Measurements from ENCODE around the gene GAS2L3. TPM values are rescaled to one million over a fixed set of nuclear protein-coding genes. Genes with fewer than 3 reads are reported as not detected.

The GAS2L3 gene
- polyA plus RNA-seq, 1 donor (not counting 4 experiments of a cell fraction or from before 2014, with no cell fraction given) = 3.6 TPM

GRCh38 chr12:100533376-100533775, 40.1 kb upstream of the GAS2L3 start:
- TF ChIP-seq CTCF (optimal IDR thresholded peaks at IDR 0.05 in 1 of 3, IDR thresholded peaks at IDR 0.05 in 1 of 3, conservative IDR thresholded peaks at IDR 0.05 in 1 of 3; ENCODE audit: extremely low read depth in 1 of 3, insufficient read depth in 2 of 3, low read length in 3 of 3) (no peak), EZH2 (IDR thresholded peaks at IDR 0.05; ENCODE audit: low read length) (no peak)
- H3K9me3 ChIP-seq (ENCODE audit: control insufficient read depth, low read depth, low read length) = no peaks in the 10 kb centered on the region
- no peak overlapping the region for H3K9ac ChIP-seq (ENCODE audit: control insufficient read depth, extremely low read depth, insufficient read depth, low read length)
- H3K27ac ChIP-seq (ENCODE audit: control insufficient read depth, insufficient read depth, low read length) = no peak overlapping the region
- no peaks in the 10 kb centered on the region for H3K4me1 ChIP-seq (ENCODE audit: control insufficient read depth, extremely low read depth, insufficient read depth, low read length)
- FAIRE-seq (no peak), DNase-seq (ENCODE audit: low read depth, low spot score) (no peak)
- no peaks in the 10 kb centered on the region for H3K27me3 ChIP-seq (ENCODE audit: control insufficient read depth, extremely low read depth, insufficient read depth, low read length)
- no peaks in the 10 kb centered on the region for H4K20me1 ChIP-seq (ENCODE audit: control insufficient read depth, extremely low read depth, insufficient read depth, low read length)
- no peak overlapping the region for H2AFZ ChIP-seq (ENCODE audit: control insufficient read depth, low read length)
- H3K4me3 ChIP-seq (ENCODE audit: control insufficient read depth in 2 of 3, extremely low read depth in 1 of 3, insufficient read depth in 2 of 3, low read depth in 1 of 3, low read length in 3 of 3) = no peak overlapping the region
- dilution Hi-C loops (cut with MboI; ENCODE audit: extremely low pct_ligation_motif_present, low sequenced_read_pairs) = no loop called here
- H3K9me1 ChIP-seq (ENCODE audit: control insufficient read depth, extremely low read depth, insufficient read depth, low read length) = no peaks in the 10 kb centered on the region
- H3K79me2 ChIP-seq (ENCODE audit: control insufficient read depth, insufficient read depth, low read length) = no peaks in the 10 kb centered on the region
- H3K4me2 ChIP-seq (ENCODE audit: control insufficient read depth, extremely low read depth, insufficient read depth, low read depth, low read length) = no peak overlapping the region
- H3K36me3 ChIP-seq (ENCODE audit: control insufficient read depth in 2 of 2, extremely low read depth in 1 of 2, insufficient read depth in 2 of 2, low read length in 2 of 2) = no peaks in the 10 kb centered on the region

DNA sequence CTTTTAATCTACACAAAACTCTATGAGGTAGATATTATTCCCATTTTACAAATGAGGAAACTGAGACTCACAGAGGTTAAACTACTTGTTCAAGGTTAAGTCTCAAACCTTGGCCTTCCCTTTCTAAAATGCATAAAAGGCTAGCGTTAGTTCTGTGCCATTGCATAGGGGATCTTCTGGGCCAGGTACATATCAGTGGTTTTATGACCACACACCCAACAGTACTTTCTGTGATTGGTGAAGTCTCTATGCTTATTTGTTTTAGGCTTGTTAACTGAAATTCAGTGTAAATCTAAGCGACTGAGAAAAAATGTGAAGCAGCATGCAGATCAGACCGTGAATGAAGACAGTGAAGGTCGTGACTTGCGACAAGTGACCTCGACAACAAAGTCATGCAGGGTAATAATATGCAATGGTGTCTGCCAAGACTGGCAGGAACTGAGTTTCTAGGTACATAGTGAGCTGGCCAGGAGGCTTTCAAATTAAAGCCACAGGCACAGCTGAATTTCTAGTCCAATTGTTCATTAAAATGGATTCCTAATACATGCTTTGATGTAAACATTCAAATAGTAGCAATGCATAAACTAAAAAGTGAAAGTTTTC, 38.8 kb upstream of the GAS2L3 start:
- dilution Hi-C loops (cut with MboI; ENCODE audit: extremely low pct_ligation_motif_present, low sequenced_read_pairs) = no loop called here
- no peaks in the 10 kb centered on the region for H3K27me3 ChIP-seq (ENCODE audit: control insufficient read depth, extremely low read depth, insufficient read depth, low read length)

More for the DNA sequence above, 38.8 kb upstream of the GAS2L3 start:
- Histone ChIP-seq H3K9me1 (ENCODE audit: control insufficient read depth, extremely low read depth, insufficient read depth, low read length) (no peaks in the 10 kb centered on the region), H3K4me2 (ENCODE audit: control insufficient read depth, extremely low read depth, insufficient read depth, low read depth, low read length) (no peak overlapping the region), H3K9me3 (ENCODE audit: control insufficient read depth, low read depth, low read length) (no peaks in the 10 kb centered on the region), H3K36me3 (ENCODE audit: control insufficient read depth in 2 of 2, extremely low read depth in 1 of 2, insufficient read depth in 2 of 2, low read length in 2 of 2) (no peaks in the 10 kb centered on the region), H4K20me1 (ENCODE audit: control insufficient read depth, extremely low read depth, insufficient read depth, low read length) (no peaks in the 10 kb centered on the region), H3K79me2 (ENCODE audit: control insufficient read depth, insufficient read depth, low read length) (no peaks in the 10 kb centered on the region), H3K27ac (ENCODE audit: control insufficient read depth, insufficient read depth, low read length) (no peak overlapping the region), H3K4me3 (ENCODE audit: control insufficient read depth in 2 of 3, extremely low read depth in 1 of 3, insufficient read depth in 2 of 3, low read depth in 1 of 3, low read length in 3 of 3) (no peak overlapping the region), H2AFZ (ENCODE audit: control insufficient read depth, low read length) (no peak overlapping the region), H3K4me1 (ENCODE audit: control insufficient read depth, extremely low read depth, insufficient read depth, low read length) (no peaks in the 10 kb centered on the region), H3K9ac (ENCODE audit: control insufficient read depth, extremely low read depth, insufficient read depth, low read length) (no peak overlapping the region)
- FAIRE-seq (no peak), DNase-seq (ENCODE audit: low read depth, low spot score) (no peak)
- no peak for TF ChIP-seq EZH2 (IDR thresholded peaks at IDR 0.05; ENCODE audit: low read length)
- TF ChIP-seq CTCF (optimal IDR thresholded peaks at IDR 0.05 in 1 of 3, IDR thresholded peaks at IDR 0.05 in 1 of 3, conservative IDR thresholded peaks at IDR 0.05 in 1 of 3; ENCODE audit: extremely low read depth in 1 of 3, insufficient read depth in 2 of 3, low read length in 3 of 3) = no peak
